ENCODE data around the gene NKX2-3.

Gene NKX2-3

DNA sequence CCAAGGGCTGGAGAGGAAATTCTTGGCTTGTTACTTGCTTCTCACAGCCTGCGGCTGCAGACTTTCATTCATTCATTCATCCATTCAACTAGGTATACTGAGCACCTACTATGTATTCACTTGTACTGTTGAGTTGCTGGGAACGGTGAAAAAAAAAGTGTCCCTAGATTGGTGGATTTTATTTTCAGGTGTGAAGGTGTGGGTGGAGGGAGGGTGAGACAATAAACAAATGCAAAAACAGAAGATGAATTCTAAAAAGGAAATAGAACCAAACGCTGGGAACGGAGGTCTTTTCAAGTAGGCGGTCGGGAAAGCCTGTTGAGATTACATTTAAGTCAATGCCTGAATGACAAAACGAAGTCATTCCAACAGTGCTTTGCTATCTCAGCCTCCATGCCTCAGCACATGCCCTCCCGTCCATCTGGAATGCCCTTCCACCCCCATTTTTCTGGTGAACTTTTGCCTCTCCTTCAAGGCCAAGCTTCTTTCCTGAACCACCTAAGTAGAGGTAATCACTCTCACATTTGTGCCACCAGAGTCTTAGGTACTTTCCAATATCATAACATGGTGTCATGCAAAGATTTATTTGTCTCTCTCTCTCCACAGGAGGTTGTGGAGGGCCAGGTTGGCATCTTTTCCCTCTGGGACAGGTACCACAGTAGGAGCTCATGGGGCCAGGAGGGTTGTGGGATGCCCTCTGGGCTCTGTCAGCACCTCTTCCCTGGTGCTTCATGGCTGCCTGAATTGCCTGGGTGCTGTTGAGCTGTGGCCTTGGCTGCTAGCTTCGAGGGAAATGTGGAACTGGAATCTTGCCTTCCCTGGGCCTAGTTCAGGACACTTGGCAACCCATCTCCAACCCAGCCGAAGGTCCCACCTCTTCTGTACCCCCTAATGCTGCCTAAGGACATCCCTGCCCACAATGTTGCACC is 5.5 kb downstream of the NKX2-3 start:
- no peak for DNase-seq (ENCODE audit: low spot score)

DNA sequence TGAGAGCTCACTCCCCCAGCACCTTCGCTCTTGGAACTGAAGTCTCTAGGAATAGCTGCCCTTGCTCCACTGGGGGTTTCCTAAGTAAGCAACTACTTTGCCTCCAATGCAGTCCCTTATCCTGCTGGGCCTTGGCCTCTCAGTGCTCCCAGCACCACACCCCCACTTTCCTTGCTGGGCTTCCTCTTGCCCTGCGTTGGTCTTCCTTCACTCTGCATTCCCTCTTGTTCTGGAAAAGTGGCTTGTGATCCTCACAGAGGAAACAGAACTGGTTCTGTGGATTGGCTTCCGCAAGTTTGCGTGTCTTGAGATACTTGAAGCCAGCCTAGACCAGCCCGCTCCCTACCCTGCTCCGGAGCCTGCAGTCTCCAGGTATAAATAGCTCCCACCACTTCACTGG is 6.4 kb downstream of the NKX2-3 start:
- DNase-seq (ENCODE audit: low spot score): no peak

DNA sequence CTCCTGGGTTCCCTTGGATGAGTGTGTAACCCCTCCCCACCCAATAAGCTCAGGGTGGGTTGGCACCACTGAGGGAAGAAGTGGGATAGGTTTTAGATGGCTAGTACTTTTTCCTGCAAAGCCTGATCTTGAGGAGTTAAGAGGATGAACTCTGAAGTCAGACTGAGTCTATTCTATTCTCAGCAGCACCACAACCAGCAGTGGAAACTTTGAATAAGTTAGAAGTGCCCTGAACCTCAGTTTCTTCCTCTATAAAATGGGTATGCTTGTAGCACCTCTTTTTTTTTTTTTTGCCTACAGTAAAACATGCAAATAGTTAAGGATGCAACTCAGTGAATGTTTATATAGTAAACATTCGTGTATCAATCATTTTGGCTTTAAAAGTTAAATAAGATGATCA is 7.1 kb downstream of the NKX2-3 start:
- DNase-seq (ENCODE audit: low spot score): no peak

DNA sequence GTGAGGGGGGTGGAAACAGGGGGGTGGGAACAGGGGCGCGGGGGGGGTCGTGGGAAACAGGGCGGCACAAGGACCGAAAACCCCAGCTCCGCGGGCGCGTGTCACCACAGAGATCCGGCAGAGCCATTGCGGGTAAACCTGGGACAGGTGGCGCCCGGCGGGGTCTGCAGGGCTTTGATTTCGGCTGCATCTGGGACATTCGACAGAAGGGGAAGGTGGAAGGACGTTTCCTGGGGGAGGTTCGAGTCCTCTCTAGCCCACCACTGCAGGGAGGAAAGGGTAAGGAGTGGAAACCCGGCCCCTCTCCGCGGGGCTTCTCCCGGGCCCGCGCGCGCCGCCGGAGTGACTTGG is 7.5 kb downstream of the NKX2-3 start:
- DNase-seq (ENCODE audit: low spot score): no peak

DNA sequence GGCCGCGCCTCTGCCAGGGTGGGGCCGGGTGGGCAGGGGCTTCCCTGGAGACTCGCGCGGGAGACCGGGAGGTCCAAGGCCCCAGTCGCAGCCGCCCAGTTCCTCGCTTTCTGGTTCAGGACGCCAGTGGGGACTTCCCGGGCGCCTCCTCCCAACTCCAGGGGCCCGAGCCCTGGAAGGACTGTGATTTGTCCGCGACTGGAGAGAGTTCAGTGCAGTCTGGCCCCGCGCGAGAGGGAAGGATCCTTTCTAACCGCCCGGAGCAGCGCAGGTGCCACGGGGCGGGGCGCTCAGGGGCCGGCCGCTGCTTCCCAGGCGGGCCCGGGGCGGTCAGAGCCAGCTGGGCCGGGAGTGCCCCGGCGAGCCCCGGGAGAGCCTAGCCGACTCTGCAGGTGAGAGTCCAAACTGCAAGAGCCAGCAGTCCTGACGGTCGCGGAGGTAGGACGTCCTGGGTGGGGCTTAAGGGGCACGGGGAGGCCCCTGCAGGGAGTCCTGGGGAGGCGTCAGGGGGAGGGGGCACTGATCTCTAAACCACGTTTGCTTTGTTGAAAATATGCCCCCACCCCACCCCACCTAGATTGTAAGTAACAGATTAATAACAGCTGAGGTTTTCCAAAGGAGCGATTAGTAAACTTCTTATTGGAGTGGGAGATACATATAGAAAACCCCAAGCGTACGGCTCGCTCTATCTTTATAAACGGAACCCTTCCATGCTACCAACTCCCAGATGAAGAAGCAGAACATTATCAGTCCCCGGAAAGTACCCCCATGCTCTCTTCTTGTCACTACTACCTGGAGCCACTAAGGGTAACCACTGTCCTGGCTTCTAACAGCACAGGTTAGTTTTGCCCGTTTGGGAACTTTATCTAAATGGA is 8.2 kb downstream of the NKX2-3 start:
- no peak for DNase-seq (ENCODE audit: low spot score)

DNA sequence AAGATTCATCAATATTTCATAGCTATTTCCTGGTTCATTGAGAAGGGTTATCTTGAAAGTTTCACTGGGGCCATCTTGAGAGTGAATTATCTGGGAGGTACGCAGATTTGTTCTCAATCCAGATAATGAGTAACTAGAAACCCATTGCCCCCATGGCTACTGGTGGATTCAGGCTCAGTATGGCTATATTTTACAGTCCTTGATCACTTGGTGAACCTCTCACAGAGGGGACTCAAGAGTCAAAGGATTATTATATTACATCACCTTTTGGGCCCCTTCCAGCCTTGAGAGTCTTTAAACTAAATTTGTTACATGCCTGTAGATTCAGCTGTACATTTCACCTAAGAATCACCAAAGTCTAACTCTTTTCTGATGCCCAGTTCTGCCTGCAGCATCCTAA is 11.6 kb downstream of the NKX2-3 start:
- DNase-seq (ENCODE audit: low spot score): no peak

DNA sequence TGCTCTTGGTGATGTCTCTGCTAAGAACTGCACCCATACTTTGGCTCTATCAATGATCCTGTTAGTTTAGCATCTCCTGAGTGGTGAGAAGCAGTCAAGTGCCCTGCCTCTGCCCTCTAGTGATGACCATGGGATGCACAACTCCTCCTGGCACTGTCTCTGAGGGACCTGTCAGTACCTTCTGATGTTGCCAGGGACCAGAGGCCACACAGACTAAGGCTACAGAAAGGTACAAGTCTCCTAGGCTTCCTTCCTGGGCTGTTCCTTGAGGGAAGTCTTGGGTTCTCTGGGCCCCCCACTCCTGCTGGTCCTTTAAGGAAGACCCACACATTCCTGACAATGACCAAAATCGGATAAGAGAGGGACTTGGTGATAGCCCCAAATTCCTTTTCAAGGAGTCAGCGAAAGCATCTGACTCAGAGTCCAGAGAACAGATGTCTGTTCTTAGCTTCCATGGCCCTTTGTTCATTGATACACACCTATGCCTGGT is 15.3 kb downstream of the NKX2-3 start:
- no peak for DNase-seq (ENCODE audit: low spot score)

DNA sequence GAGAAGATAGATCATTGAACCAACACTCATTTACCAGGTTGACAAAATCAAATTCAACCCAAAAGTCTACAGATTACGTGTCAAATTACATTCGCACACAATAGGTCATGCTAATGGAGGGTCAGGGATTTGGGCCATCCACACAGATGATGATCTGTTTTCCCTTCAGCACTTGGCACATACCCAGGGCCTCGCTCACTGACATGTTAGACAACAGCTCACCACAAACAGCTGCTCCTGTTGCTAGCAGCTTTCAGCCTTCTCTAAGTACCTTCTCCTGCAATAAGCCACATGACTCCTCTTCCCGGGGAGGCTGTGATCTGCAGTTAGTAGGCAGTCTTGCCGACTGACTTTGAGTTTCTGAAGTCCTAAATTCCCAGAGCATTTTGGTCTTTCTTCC is 18.4 kb downstream of the NKX2-3 start:
- peak; percentile 26 for DNase-seq (ENCODE audit: low spot score)

DNA sequence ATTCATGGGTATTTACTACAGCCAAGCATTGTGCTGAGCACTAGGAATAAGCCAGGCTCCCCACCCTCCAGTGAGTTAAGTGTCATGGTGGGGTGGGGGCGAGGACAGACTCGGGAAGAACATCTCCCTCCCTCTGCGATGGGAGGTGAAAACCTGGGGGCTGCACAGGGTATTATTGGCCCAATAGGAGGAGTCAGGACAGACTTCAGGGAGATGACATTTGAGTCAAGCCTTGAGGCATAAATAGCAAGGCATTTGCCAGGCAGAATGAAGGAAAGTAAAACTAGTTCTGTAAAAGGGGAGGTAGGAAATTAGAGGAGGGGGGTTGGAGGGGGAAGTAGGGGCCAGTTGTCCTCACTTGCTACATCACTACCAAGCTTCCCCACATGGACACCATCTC is 18.9 kb downstream of the NKX2-3 start:
- DNase-seq (ENCODE audit: low spot score): no peak

DNA sequence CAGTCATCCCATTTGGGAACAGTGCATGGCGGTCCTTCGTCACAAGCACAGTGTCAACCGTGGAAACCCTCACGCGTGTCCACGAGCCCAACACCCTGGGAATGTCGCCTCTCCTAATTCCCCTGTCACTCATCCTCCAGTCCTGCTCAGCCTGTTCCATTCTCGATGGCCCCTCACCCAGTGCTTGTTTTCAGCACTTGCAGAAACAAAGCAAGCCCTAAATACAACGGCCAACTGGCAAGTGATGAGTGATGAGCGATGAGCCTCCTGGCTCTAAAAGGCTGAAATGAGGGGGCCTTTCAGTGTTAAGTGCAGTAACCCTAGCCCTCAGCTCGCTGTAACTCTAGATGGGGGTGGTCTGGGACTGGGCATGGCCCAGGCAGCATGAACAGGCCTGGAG is 22.6 kb downstream of the NKX2-3 start:
- no peak for DNase-seq (ENCODE audit: low spot score)

DNA sequence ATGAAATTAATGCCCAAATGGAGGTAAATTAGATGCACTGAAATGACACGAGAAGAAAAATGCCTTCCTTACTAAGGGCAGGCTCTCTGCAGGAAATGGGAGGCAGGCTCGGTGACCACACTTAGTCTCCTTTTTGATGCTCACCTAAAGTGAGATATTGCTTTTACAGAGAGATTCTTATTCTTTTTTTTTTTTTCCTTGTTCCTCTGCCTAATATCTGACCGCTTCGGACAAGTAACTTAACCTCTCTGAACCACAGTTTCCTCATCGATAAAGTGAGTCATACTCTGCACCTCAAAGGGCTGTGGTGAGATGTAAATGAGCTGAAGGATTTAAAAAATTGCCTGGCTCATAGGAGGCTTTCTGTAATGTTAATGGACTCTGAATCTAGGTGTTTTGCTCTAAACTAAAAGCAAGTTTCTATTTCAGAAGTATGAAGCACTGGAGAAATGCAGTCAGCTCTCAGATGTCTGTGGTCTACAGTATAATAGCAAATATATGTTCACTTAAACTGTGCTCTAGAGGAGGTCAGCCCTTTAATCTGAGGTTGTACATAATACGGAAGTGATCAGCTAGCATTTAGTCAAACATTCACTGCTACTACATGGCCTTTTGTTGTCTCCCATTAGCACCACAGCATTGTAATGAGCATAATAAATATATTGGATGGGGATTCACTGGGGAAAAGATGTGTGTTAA is 23.2 kb downstream of the NKX2-3 start:
- DNase-seq (ENCODE audit: low spot score): no peak

DNA sequence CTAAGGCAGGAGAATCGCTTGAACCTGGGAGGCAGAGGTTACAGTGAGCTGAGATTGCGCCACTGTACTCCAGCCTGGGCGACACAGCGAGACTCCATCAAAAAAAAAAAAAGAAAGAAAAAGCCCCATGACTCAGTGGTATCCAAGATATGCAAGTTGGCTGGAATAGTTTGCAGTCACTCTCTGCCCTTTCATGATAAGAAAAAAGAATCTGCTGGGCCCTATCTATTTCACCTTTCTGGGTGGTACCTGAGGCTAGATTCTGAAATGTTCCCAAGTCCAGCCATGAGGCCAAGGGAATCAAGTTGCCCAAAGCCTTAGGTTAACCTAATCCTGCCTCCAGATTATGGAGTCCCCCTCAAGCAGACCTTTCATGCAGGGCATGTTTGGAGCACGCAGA is 24.3 kb downstream of the NKX2-3 start:
- no peak for DNase-seq (ENCODE audit: low spot score)

DNA sequence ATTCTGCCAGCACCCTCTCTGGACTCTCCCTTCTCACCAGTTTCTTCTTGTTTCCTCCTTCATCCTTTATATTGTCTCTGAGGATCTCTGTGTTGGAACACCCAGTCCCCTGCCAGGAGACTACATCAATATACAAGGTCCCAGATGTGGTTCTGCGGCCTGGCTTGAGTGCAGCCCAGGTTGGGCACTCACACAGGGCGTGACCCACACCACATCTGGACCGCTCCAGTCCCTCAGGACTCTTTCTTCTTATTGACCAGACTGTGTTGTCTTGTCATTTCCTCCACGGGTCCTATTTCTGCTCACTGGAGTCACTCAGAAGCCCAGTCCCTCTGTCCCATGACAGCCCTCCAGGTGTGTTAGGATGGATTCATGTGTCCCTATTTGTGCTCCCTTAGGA is 26.0 kb downstream of the NKX2-3 start:
- DNase-seq (ENCODE audit: low spot score): no peak

DNA sequence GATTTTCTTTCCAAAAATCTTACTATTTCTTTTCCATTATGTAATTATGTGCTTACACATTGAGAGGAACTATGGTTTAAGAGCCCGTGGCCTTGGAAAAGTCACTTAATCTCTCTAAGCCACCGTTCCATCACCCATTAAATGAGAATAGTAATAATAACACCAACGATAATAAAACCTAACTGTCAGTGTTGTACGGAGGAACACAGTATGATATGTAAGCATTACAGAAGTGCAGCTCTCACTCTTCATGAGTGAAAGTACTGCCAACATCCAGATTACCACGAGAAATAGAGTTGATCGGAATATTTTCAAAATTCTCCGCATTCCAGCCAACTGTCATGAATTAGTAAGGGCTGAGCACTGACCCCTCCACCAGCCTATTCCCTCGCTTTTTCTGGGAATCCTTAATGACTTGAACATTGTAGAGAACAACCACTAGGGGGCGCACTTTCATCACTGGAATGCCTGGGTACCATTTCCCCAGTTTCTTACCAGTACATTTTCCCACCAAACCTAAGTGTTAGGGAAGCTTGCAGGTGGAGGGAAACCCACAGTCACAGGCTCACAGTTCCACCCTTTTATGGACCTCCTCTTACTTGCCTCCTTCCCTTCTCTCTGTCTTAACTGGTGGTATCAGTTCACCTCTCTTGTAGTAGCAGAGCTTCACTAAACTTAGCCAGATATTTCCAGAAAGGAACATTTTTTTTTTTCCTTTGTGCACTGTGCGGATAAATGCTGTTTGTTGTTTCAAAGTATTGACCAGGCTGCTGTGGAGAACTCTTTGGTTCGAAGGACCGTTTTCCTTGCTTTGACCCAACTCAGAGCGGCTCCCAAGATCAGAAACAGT is 27.8 kb downstream of the NKX2-3 start:
- DNase-seq (ENCODE audit: low spot score): peak; percentile 42

DNA sequence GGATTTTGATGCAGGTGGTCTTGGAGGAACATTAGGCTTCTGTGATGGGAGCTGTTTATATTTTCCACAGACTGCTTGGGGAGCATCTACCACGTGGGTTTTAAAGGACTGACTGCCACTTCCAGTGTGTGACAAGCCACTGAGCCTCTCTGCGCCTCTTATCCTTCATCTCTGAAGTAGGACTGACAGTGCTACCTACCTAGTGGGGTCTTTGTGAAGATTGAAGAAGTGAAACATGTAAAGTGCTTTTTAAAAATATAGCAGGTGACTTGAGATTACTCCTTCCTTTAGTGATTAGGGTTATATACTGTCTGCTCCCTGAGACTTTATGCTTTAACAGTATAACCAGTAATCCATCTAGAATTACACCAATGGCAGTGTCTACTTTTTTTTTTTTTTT is 29.9 kb downstream of the NKX2-3 start:
- no peak for DNase-seq (ENCODE audit: low spot score)

DNA sequence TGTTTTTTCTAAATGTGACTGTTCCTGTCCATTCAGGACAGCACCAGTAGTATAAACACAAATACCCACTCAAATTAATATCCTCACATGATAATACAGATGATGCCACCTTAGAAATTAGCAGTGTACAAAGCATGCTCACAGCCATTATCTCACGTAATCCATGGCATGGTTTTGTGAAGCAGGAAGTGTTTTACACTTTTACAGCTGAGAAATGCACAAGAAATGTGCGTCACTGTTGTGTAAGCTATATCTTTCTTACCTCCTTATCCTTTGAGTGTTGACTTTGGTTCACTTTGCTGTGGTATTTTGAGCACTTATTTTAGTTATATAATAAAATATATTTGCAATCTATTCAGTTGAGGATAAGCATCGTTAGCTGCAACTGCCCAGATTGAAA is 31.6 kb downstream of the NKX2-3 start:
- DNase-seq (ENCODE audit: low spot score): no peak

DNA sequence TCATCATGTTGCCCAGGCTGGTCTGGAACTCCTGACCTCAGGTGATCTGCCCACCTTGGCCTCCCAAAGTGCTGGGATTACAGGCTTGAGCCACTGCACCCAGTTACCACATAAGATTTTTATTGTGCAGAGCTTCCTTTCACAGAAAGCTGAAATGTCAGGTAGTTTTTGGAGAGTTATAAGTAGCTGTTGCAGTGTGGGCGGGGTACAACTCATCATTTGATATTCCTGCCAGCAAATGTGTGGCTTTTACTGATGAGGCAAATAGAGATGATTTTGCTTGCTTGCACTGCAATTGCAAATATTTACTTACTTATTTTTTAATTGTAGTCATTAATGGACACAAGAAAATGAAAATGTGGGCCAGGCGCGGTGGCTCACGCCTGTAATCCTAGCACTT is 32.4 kb downstream of the NKX2-3 start:
- DNase-seq (ENCODE audit: low spot score): no peak

DNA sequence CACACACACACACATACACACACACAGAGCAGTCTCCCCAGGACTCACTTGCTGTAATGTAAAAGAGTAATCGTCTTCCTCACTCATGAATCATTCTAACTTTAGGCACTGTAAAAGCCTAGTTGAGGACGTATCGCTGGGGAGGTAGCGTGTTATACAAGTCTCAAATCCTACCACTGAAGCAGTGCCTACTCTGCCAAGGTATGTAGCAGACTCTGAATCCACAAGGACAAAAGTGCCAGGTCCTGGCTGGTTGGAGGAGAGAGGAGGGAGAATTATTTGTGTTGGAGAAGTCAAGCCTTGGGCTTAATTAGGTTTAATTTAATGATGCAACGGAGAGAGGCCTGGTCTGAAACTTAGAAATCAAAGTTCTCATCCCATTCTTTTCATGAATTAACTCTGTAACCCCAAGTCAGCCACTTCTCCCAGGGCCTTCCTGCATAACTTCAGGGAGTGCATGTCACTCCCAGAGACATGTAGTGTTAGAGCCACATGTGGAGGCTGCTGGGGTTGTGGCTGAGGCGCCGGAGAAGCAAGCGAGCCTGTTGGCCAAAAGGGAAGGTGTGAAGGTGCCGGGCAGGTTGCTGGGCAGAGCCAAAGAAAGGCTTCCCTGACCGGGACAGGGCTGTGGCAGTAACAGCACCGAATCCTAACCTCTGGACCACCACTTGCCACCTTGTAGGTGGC is 36.7 kb downstream of the NKX2-3 start:
- DNase-seq (ENCODE audit: low spot score): no peak

DNA sequence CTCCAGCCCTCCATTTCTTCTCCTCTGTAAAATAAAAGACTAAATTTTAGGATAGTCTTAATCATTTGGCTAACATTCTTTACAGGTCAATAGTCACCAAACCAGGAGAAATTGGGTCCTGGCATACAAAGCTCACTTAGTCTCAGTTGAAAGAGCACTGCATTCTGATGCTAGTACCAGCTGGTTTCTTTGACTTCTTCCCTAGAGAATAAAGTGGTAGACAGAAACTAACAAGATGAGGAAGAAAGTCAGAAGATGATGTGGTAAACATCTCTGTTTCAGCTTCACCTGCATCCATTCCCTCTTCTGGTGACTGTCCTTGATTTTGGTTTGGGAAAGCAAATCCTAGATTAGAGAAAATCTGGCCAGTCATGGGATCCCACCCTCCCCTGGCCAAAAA is 37.2 kb downstream of the NKX2-3 start:
- no peak for DNase-seq (ENCODE audit: low spot score)

DNA sequence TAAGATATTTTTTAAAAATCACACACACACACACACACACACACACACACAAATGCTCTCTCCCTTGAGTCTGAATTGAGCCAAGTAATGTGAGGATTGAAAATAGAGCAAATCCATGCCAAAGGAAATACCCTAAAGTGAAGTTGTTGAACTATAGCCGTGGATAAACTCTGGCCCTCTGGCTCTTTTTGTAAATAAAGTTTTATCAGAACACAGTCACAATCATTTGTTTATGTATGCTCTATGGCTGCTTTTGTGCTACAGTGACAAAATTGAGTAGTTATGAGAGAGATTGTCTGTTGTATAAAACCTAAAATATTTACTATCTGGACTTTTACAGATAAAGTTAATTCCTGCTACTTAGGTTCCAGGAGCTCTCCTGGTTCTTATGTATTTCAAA is 39.1 kb downstream of the NKX2-3 start:
- no peak for DNase-seq (ENCODE audit: low spot score)

DNA sequence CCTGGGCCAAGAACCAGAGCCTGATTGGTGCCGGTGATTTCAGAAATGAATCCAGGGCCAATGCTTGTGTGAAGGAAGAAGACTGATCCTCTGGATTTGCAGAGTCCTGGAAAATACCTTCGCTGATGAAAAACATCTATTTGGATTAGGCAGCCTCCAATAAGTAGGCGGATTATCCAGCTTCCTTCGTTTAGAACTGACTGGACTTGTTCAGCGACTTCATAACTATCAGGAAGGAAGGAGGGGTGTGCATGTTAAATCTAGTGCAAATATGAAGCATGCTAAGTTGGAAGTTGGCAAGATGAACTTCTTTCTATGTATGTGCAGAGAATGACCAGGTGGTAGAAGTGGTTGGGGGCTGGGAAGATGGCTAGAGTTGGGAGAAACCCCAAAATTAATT is 41.0 kb downstream of the NKX2-3 start:
- DNase-seq (ENCODE audit: low spot score): no peak

All from SK-N-DZ (cell line).